LNCaP clone FGC (cell line): Measurements from ENCODE around the gene UNC13D.
A peak's percentile ranks its signal among the peaks of the same experiment; 100 is the strongest.
"Not testable (repeated sequence)": the region's sequence is repeated elsewhere in the genome, so short reads cannot be mapped to it uniquely, and the experiment has no call there.

Experiments used
- DNase-seq: peaks from one replicate; pipeline ENCODE4 v3.0.0-alpha.2; 2011; ENCODE audit warnings: low read depth
- H3K4me3 ChIP-seq: 2 replicates; pipeline ENCODE4 v1.5.1; 2011; ENCODE audit warnings: mild to moderate bottlenecking, low read depth, low read length, control low read depth
- CTCF ChIP-seq: IDR thresholded peaks from 2 replicates; pipeline ENCODE4 v1.5.1; 2012; ENCODE audit warnings: mild to moderate bottlenecking; ENCODE audit not compliant: control insufficient read depth, insufficient read depth; ENCODE audit errors: extremely low read depth

Gene UNC13D

GRCh38 chr17:75783803-75784472, 60.3 kb downstream of the UNC13D start:
- no peak for DNase-seq
- no peak for TF ChIP-seq CTCF
- H3K4me3 ChIP-seq, result peak overlapping the region; percentile 58

GRCh38 chr17:75783069-75783783, 61.0 kb downstream of the UNC13D start:
- peak; percentile 78 for DNase-seq
- H3K4me3 ChIP-seq, result peak overlapping the region; percentile 58; the same call in 1 of the 2 replicates
- TF ChIP-seq CTCF, result peak; percentile 50

GRCh38 chr17:75779987-75780889, 64.0 kb downstream of the UNC13D start:
- H3K4me3 ChIP-seq, result peak overlapping the region; percentile 34
- peak; percentile 96 for DNase-seq

GRCh38 chr17:75779250-75779986, 64.8 kb downstream of the UNC13D start:
- DNase-seq, result peak; percentile 100
- TF ChIP-seq CTCF, result no peak
- H3K4me3 ChIP-seq, result peak overlapping the region; percentile 75

More at GRCh38 chr17:75779987-75780889, 64.0 kb downstream of the UNC13D start:
- TF ChIP-seq CTCF, result no peak

- no peak for DNase-seq
These were observed 65.3 kb downstream of the UNC13D start for GRCh38 chr17:75778861-75779249.

GRCh38 chr17:75778066-75778860, 65.9 kb downstream of the UNC13D start:
- peak overlapping the region; percentile 75 for H3K4me3 ChIP-seq
- not testable (repeated sequence) for DNase-seq

More at GRCh38 chr17:75778861-75779249, 65.3 kb downstream of the UNC13D start:
- TF ChIP-seq CTCF, result peak; percentile 61
- peak overlapping the region; percentile 75 for H3K4me3 ChIP-seq
